CD4-positive, alpha-beta memory T cell (primary cell): ENCODE measurements around the gene PDZRN3. TPM values are rescaled to one million over a fixed set of nuclear protein-coding genes. Genes with fewer than 3 reads are reported as not detected.

Experiments
- CTCF ChIA-PET: fragments of 350-600 bp; sonication (Branson Sonifier 250); formaldehyde crosslinking; loops from one replicate; lab custom pipeline; 2021; ENCODE audit warnings: inconsistent platforms; ENCODE audit not compliant: partially characterized antibody; lab: Charles Lee
- POLR2A ChIA-PET: fragments of 350-600 bp; sonication (Branson Sonifier 250); formaldehyde crosslinking; loops from one replicate; lab custom pipeline; 2021; ENCODE audit not compliant: partially characterized antibody; lab: Charles Lee
- DNase-seq, 5 donors: peaks; one replicate each; pipeline versions ENCODE4 v3.0.0 to v3.0.0-alpha.2; 2020 to 2022; ENCODE audit warnings: mixed read lengths in 1 of 5
- H3K27ac ChIP-seq: one replicate; pipeline ENCODE4 v1.7.0; 2013; ENCODE audit warnings: low read depth, low read length
- H3K27me3 ChIP-seq: 2 replicates; pipeline ENCODE4 v1.7.0; 2013; ENCODE audit warnings: mild to moderate bottlenecking, low read length, moderate library complexity; ENCODE audit not compliant: insufficient read depth
- H3K36me3 ChIP-seq: 2 replicates; pipeline ENCODE4 v1.7.0; 2013; ENCODE audit warnings: mild to moderate bottlenecking, low read length, moderate library complexity; ENCODE audit not compliant: insufficient read depth
- H3K4me1 ChIP-seq: 2 replicates; pipeline ENCODE4 v1.7.0; 2013; ENCODE audit warnings: mild to moderate bottlenecking, low read length, moderate library complexity; ENCODE audit not compliant: insufficient read depth
- H3K4me3 ChIP-seq, 2 donors: one replicate each; pipeline ENCODE4 v1.7.0; 2013; ENCODE audit warnings: low read length in 2 of 2, mild to moderate bottlenecking in 1 of 2
- H3K9me3 ChIP-seq, 2 donors: one replicate each; pipeline ENCODE4 v1.7.0; 2013; ENCODE audit warnings: low read length in 2 of 2, control low read depth in 1 of 2; ENCODE audit not compliant: control insufficient read depth in 1 of 2
- H3K27ac Mint-ChIP-seq, 7 donors: one replicate each; pipeline ENCODE4 v1.8.0; 2020 to 2021; ENCODE audit warnings: mixed read lengths in 7 of 7, mild to moderate bottlenecking in 6 of 7, inconsistent platforms in 3 of 7, moderate library complexity in 3 of 7
- H3K27me3 Mint-ChIP-seq, 2 donors: one replicate each; pipeline ENCODE4 v1.8.0; 2020 to 2021; ENCODE audit warnings: mixed read lengths in 2 of 2
- H3K36me3 Mint-ChIP-seq, 2 donors: one replicate each; pipeline ENCODE4 v1.8.0; 2020 to 2021; ENCODE audit warnings: mixed read lengths in 2 of 2, inconsistent platforms in 1 of 2, mild to moderate bottlenecking in 1 of 2
- H3K4me1 Mint-ChIP-seq, 4 donors: one replicate each; pipeline ENCODE4 v1.8.0; 2020 to 2021; ENCODE audit warnings: mixed read lengths in 4 of 4, mild to moderate bottlenecking in 1 of 4
- H3K4me3 Mint-ChIP-seq, 8 donors: one replicate each; pipeline ENCODE4 v1.8.0; 2020 to 2021; ENCODE audit warnings: mixed read lengths in 8 of 8, mild to moderate bottlenecking in 7 of 8, moderate library complexity in 6 of 8, inconsistent platforms in 3 of 8
- H3K9me3 Mint-ChIP-seq, 8 donors: one replicate each; pipeline ENCODE4 v1.8.0; 2020 to 2021; ENCODE audit warnings: mixed read lengths in 8 of 8, mild to moderate bottlenecking in 5 of 8, inconsistent platforms in 3 of 8, moderate library complexity in 1 of 8
- intact Hi-C: fragments of 100-400 bp; cut with micrococcal nuclease; formaldehyde crosslinking; loops from one replicate; pipeline ENCODE4 v1.15.1; 2023
- polyA plus RNA-seq, 2 donors: library from polyadenylated mRNA; unstranded; fragments of 300-500 nt; fragmentation: Illumina TruSeq; gene quantifications; one replicate each; pipeline ENCODE4 v1.2.3, GENCODE V29; 2021
- total RNA-seq, 2 experiments: library from RNA; stranded (reverse); gene quantifications; one replicate each; pipeline ENCODE4 v1.2.3, GENCODE V29; 2021

PDZRN3 gene
- total and polyA plus RNA-seq, 4 experiments from 2014 or later = not detected

- ChIA-PET CTCF (no interaction called here), POLR2A (no interaction called here)
- Histone ChIP-seq H3K4me3 (no peak overlapping the region), H3K4me1 (no peaks in the 10 kb centered on the region), H3K36me3 (no peaks in the 10 kb centered on the region), H3K9me3 (no peaks in the 10 kb centered on the region), H3K27me3 (no peaks in the 10 kb centered on the region), H3K27ac (no peak overlapping the region)
- intact Hi-C loops = no loop called here
- DNase-seq = no peak
- Mint-ChIP-seq H3K4me1 (no peaks in the 10 kb centered on the region), H3K4me3 (no peak overlapping the region), H3K27me3 (no peaks in the 10 kb centered on the region), H3K27ac (no peak overlapping the region), H3K9me3 (peaks cover 0 to 7% (median 2%) of the 10 kb centered on the region in 8 donors), H3K36me3 (no peaks in the 10 kb centered on the region)
Observed at GRCh38 chr3:73342077-73342476, 282.7 kb downstream of the PDZRN3 start.

GRCh38 chr3:73341272-73341935 is 283.3 kb downstream of the PDZRN3 start:
- ChIA-PET POLR2A (no interaction called here), CTCF (no interaction called here)
- no peaks in the 10 kb centered on the region for H3K27me3 Mint-ChIP-seq
- Histone ChIP-seq H3K9me3 (no peaks in the 10 kb centered on the region), H3K27me3 (no peaks in the 10 kb centered on the region), H3K36me3 (no peaks in the 10 kb centered on the region), H3K27ac (no peak overlapping the region), H3K4me3 (no peak overlapping the region), H3K4me1 (no peaks in the 10 kb centered on the region)
- H3K4me3 Mint-ChIP-seq = no peak overlapping the region
- H3K27ac Mint-ChIP-seq = no peak overlapping the region
- no peak for DNase-seq
- intact Hi-C loops = no loop called here
- no peaks in the 10 kb centered on the region for H3K4me1 Mint-ChIP-seq
- H3K36me3 Mint-ChIP-seq = no peaks in the 10 kb centered on the region
- peaks cover 0 to 7% (median 2%) of the 10 kb centered on the region in 8 donors for H3K9me3 Mint-ChIP-seq

- intact Hi-C loops = no loop called here
Observed at GRCh38 chr3:73332558-73332957, 292.2 kb downstream of the PDZRN3 start.

More at GRCh38 chr3:73332558-73332957, 292.2 kb downstream of the PDZRN3 start:
- H3K36me3 Mint-ChIP-seq = no peaks in the 10 kb centered on the region
- H3K4me1 ChIP-seq = no peaks in the 10 kb centered on the region
- no peaks in the 10 kb centered on the region for H3K27me3 Mint-ChIP-seq
- H3K27me3 ChIP-seq = no peaks in the 10 kb centered on the region
- no peak overlapping the region for H3K27ac ChIP-seq
- H3K27ac Mint-ChIP-seq = no peak overlapping the region
- H3K4me3 Mint-ChIP-seq = no peak overlapping the region
- no peak for DNase-seq
- no peaks in the 10 kb centered on the region for H3K4me1 Mint-ChIP-seq
- peaks cover 0 to 8% (median 3%) of the 10 kb centered on the region in 8 donors for H3K9me3 Mint-ChIP-seq
- ChIA-PET CTCF (no interaction called here), POLR2A (no interaction called here)
- no peaks in the 10 kb centered on the region for H3K36me3 ChIP-seq
- H3K9me3 ChIP-seq = no peaks in the 10 kb centered on the region
- H3K4me3 ChIP-seq = no peak overlapping the region
